IMR-90 (cell line): ENCODE results near the gene BPI. TPM values are rescaled to one million over a fixed set of nuclear protein-coding genes. Genes with fewer than 3 reads are reported as not detected.

ENCODE experiments used
- ATAC-seq: fragments of 200-7000 bp; cut with Tn5 transposase; 2 replicates; pipeline ENCODE4 v1.9.1; 2020; ENCODE audit warnings: low read depth, mild to moderate bottlenecking, moderate library complexity
- BruUV-seq: library from RNA; stranded (reverse); fragments of 400-500 nt; replicated peaks from 2 replicates; lab custom pipeline; 2021; lab: Mats Ljungman, UMichigan
- CTCF ChIA-PET: fragments of 300-600 bp; formaldehyde crosslinking; extraction: SDS; loops from one replicate; lab custom pipeline; 2021; ENCODE audit warnings: antibody characterized with exemption; lab: Yijun Ruan, JAX
- POLR2A ChIA-PET: fragments of 300-600 bp; sonication (Branson Sonifier 250); formaldehyde crosslinking; loops from one replicate; lab custom pipeline; 2022; ENCODE audit warnings: antibody characterized with exemption; ENCODE audit not compliant: unreplicated experiment; lab: Charles Lee
- DNase-seq: peaks from one replicate; pipeline ENCODE4 v3.0.0; 2013
- H2AFZ ChIP-seq: replicated peaks from 2 replicates; pipeline ENCODE3; 2013; ENCODE audit warnings: low read length, mild to moderate bottlenecking; ENCODE audit not compliant: poor library complexity
- H2AK5ac ChIP-seq: 2 replicates; pipeline ENCODE4 v1.6.1; 2013; ENCODE audit warnings: low read depth, low read length, inconsistent platforms
- H2AK9ac ChIP-seq: replicated peaks from 2 replicates; pipeline ENCODE3; 2013; ENCODE audit warnings: mild to moderate bottlenecking, low read depth, low read length, moderate library complexity; ENCODE audit not compliant: poor library complexity
- H2BK120ac ChIP-seq: 2 replicates; pipeline ENCODE4 v1.6.1; 2013; ENCODE audit warnings: low read depth, low read length, inconsistent platforms
- H2BK15ac ChIP-seq: 3 replicates; pipeline ENCODE4 v1.6.1; 2013; ENCODE audit warnings: low read depth, low read length, inconsistent platforms
- H2BK20ac ChIP-seq: 2 replicates; pipeline ENCODE4 v1.6.1; 2013; ENCODE audit warnings: low read depth, mild to moderate bottlenecking, inconsistent platforms, low read length, moderate library complexity
- H2BK5ac ChIP-seq: 2 replicates; pipeline ENCODE4 v1.6.1; 2013; ENCODE audit warnings: mild to moderate bottlenecking, low read depth, low read length, inconsistent platforms; ENCODE audit not compliant: poor library complexity, severe bottlenecking
- H3K14ac ChIP-seq: replicated peaks from 2 replicates; pipeline ENCODE4 v1.6.1; 2013; ENCODE audit warnings: low read depth, low read length, inconsistent platforms
- H3K18ac ChIP-seq: 2 replicates; pipeline ENCODE4 v1.6.1; 2013; ENCODE audit warnings: low read depth, low read length, control low read depth
- H3K23ac ChIP-seq: 2 replicates; pipeline ENCODE4 v1.6.1; 2013; ENCODE audit warnings: low read depth, low read length, inconsistent platforms
- H3K27ac ChIP-seq: 2 replicates; pipeline ENCODE4 v1.5.1; 2013; ENCODE audit warnings: mild to moderate bottlenecking, control low read depth, low read length; ENCODE audit not compliant: insufficient read depth
- H3K27me3 ChIP-seq: 2 replicates; pipeline ENCODE4 v1.6.1; 2013; ENCODE audit warnings: low read length; ENCODE audit not compliant: control insufficient read depth, insufficient read depth
- H3K36me3 ChIP-seq: 2 replicates; pipeline ENCODE4 v1.6.1; 2013; ENCODE audit warnings: low read length, mixed read lengths; ENCODE audit not compliant: control insufficient read depth, insufficient read depth
- H3K4ac ChIP-seq: 2 replicates; pipeline ENCODE4 v1.6.1; 2013; ENCODE audit warnings: low read depth, low read length, inconsistent platforms
- H3K4me1 ChIP-seq: 2 replicates; pipeline ENCODE4 v1.6.1; 2013; ENCODE audit warnings: low read length, mixed read lengths; ENCODE audit not compliant: control insufficient read depth, insufficient read depth
- H3K4me2 ChIP-seq: 2 replicates; pipeline ENCODE4 v1.6.1; 2013; ENCODE audit warnings: low read depth, mild to moderate bottlenecking, control low read depth, low read length, moderate library complexity
- H3K4me3 ChIP-seq: 2 replicates; pipeline ENCODE4 v1.5.1; 2013; ENCODE audit warnings: low read depth, mild to moderate bottlenecking, control low read depth, low read length, moderate library complexity; ENCODE audit not compliant: insufficient read depth
- H3K56ac ChIP-seq: 2 replicates; pipeline ENCODE4 v1.6.1; 2013; ENCODE audit warnings: low read length, inconsistent platforms; ENCODE audit not compliant: insufficient read depth; ENCODE audit errors: extremely low read depth
- H3K79me1 ChIP-seq, 2 experiments: 2 replicates each; pipeline ENCODE4 v1.6.1; 2013; ENCODE audit warnings: low read length in 2 of 2, inconsistent platforms in 1 of 2, low read depth in 1 of 2
- H3K9ac ChIP-seq: 2 replicates; pipeline ENCODE4 v1.6.1; 2013; ENCODE audit warnings: low read depth, low read length, control low read depth
- H3K9me1 ChIP-seq: 2 replicates; pipeline ENCODE4 v1.6.1; 2013; ENCODE audit warnings: low read length, inconsistent platforms; ENCODE audit not compliant: insufficient read depth
- H3K9me3 ChIP-seq: 2 replicates; pipeline ENCODE4 v1.6.1; 2013; ENCODE audit warnings: low read length; ENCODE audit not compliant: control insufficient read depth, insufficient read depth
- H4K20me1 ChIP-seq: 2 replicates; pipeline ENCODE4 v1.6.1; 2013; ENCODE audit warnings: low read length, inconsistent platforms; ENCODE audit not compliant: insufficient read depth
- H4K5ac ChIP-seq: 2 replicates; pipeline ENCODE4 v1.6.1; 2013; ENCODE audit warnings: mild to moderate bottlenecking, low read depth, low read length, control low read depth
- H4K8ac ChIP-seq, 2 experiments: 2 replicates each; pipeline ENCODE4 v1.6.1; 2013; ENCODE audit warnings: low read depth in 2 of 2, low read length in 2 of 2, control low read depth in 1 of 2, inconsistent platforms in 1 of 2
- H4K91ac ChIP-seq: 2 replicates; pipeline ENCODE4 v1.6.1; 2013; ENCODE audit warnings: low read depth, low read length, inconsistent platforms; ENCODE audit not compliant: insufficient read depth
- CEBPB ChIP-seq: IDR thresholded peaks from 2 replicates; pipeline ENCODE4 v1.6.1; 2012; ENCODE audit warnings: low read depth, low read length, improper control_type of control experiment
- MXI1 ChIP-seq: IDR thresholded peaks from 2 replicates; pipeline ENCODE4 v1.6.1; 2012; ENCODE audit warnings: low read depth, mild to moderate bottlenecking, low read length, moderate library complexity, borderline replicate concordance
- WGBS, 2 experiments: methylation state at CpG; one replicate each; pipeline versions ENCODE4 v1.1.5 to v1.1.7; 2013; ENCODE audit warnings: missing lambda C conversion rate in 2 of 2; ENCODE audit not compliant: insufficient read length in 1 of 2; ENCODE audit errors: extremely low coverage in 2 of 2; 5-methylcytosine and 5-hydroxymethylcytosine counted together
- dilution Hi-C: fragments of 300-500 bp; cut with HindIII; formaldehyde crosslinking; loops from one replicate; pipeline ENCODE4 v1.14.3; 2018; ENCODE audit warnings: low sequenced_read_pairs; ENCODE audit not compliant: unreplicated experiment
- in situ Hi-C: fragments of 300-500 bp; cut with MboI; formaldehyde crosslinking; loops from 3 replicates; pipeline ENCODE4 v1.14.3; 2019; ENCODE audit warnings: low sequenced_read_pairs, inconsistent platforms, mixed read lengths
- intact Hi-C: fragments of 100-400 bp; cut with micrococcal nuclease; formaldehyde crosslinking; loops from 2 replicates; pipeline ENCODE4 v1.10.0; 2022
- polyA plus RNA-seq, 3 experiments: library from polyadenylated mRNA; depleted of rRNA; stranded (reverse); fragments of >200 nt; gene quantifications; 2 replicates each; pipeline ENCODE4 v1.2.3, GENCODE V29; 2012; ENCODE audit warnings: low replicate concordance in 1 of 3
- total RNA-seq: library from RNA; depleted of rRNA; stranded (reverse); fragments of >200 nt; gene quantifications from 2 replicates; pipeline ENCODE4 v1.2.3, GENCODE V29; 2012
- TF ChIP-seq, protein P1 (sequence below): fragments of 150-350 bp; IDR thresholded peaks from 2 replicates; pipeline ENCODE4 v1.6.1; 2016; ENCODE audit warnings: low read depth, mild to moderate bottlenecking, low read length, moderate library complexity, borderline replicate concordance

BPI gene
- total and polyA plus RNA-seq, 2 of the 4 experiments (the other 2 are of a cell fraction), result 0.05 TPM; not detected in 1

DNA sequence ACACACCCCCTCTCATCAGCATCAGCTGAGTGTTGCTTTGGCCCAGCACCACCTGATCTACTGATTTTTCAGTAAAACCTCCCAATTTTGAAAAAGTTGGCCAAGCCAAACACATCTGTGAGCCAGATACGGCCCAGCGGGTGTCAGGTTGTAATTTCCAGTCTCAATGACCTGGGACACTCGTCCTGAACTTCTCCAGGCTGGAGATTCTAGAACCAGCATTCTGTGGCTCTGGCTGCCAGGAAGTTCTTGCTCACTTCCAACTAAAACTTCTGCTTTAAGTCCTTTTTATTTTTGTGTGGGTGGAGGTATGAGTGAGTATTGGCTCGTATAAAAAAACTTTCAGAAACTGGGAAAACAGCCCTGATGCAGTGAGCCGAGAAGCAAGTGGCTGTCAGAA lies 48.6 kb upstream of the BPI start:
- Histone ChIP-seq H3K23ac (no peak overlapping the region), H2BK20ac (peak overlapping the region; percentile 82), H3K4me2 (peak overlapping the region; percentile 11; the same call in 1 of the 2 replicates), H3K14ac (peak overlapping the region; percentile 74), H2BK15ac (peak overlapping the region; percentile 82; the same call in 1 of the 3 replicates), H3K9me1 (peaks cover 11% of the 10 kb centered on the region), H3K9ac (peak overlapping the region; percentile 31; the same call in 1 of the 2 replicates), H3K79me1 (peaks cover 3 to 20% of the 10 kb centered on the region in 2 experiments; a peak in 3 of 4 replicates), H3K9me3 (no peaks in the 10 kb centered on the region), H3K56ac (no peak overlapping the region), H2AK5ac (peak overlapping the region; percentile 50), H3K18ac (peak overlapping the region; percentile 71; the same call in 1 of the 2 replicates), H2BK5ac (peak overlapping the region; percentile 60), H3K27ac (peak overlapping the region; percentile 31; the same call in 1 of the 2 replicates), H3K27me3 (no peaks in the 10 kb centered on the region), H4K20me1 (no peaks in the 10 kb centered on the region), H4K91ac (peak overlapping the region; percentile 63; the same call in 1 of the 2 replicates), H3K4me3 (no peak overlapping the region), H3K4ac (peak overlapping the region; percentile 81), H4K8ac (peak overlapping the region; percentile 32 to 62; a peak in 2 of 4 replicates), H3K4me1 (peaks cover 31% of the 10 kb centered on the region), H2AFZ (peak overlapping the region; percentile 67), H3K36me3 (0 out of 2 replicates have a peak, but pooled peaks cover 2% of the 10 kb centered on the region), H2BK120ac (peak overlapping the region; percentile 76), H4K5ac (peak overlapping the region; percentile 15; the same call in 1 of the 2 replicates), H2AK9ac (no peak overlapping the region)
- CTCF ChIA-PET, result no interaction called here
- POLR2A ChIA-PET, result no interaction called here
- no TSS peak for BruUV-seq
- dilution Hi-C loops (no loop called here), in situ Hi-C loops (no loop called here), intact Hi-C loops (no loop called here)
- TF ChIP-seq, protein P1, sequence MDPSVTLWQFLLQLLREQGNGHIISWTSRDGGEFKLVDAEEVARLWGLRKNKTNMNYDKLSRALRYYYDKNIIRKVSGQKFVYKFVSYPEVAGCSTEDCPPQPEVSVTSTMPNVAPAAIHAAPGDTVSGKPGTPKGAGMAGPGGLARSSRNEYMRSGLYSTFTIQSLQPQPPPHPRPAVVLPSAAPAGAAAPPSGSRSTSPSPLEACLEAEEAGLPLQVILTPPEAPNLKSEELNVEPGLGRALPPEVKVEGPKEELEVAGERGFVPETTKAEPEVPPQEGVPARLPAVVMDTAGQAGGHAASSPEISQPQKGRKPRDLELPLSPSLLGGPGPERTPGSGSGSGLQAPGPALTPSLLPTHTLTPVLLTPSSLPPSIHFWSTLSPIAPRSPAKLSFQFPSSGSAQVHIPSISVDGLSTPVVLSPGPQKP, result no peak
- TF ChIP-seq CEBPB, result no peak
- no peak for TF ChIP-seq MXI1
- ATAC-seq, result peak; percentile 18; the same call in 1 of the 2 replicates
- WGBS, 2 experiments, result 38% methylated on average over 4 of the region's 5 CpGs; no CpG with 5 or more reads in 1 of the 2 experiments
- DNase-seq, result peak; percentile 59
